ENCODE results near the gene HCFC2.

The HCFC2 gene

GRCh38 chr12:104137001-104137901, 72.9 kb downstream of the HCFC2 start:
- Histone ChIP-seq H3K4me2 (ENCODE audit: insufficient read depth, low read length) (peak overlapping the region; percentile 81), H3K27me3 (ENCODE audit: insufficient read depth, low read length, poor library complexity) (no peaks in the 10 kb centered on the region), H3K27ac (ENCODE audit: low read length) (peak overlapping the region; percentile 82), H3K9me3 (ENCODE audit: insufficient read depth, low read length, severe bottlenecking) (no peaks in the 10 kb centered on the region), H3K4me3 (ENCODE audit: low read depth in 1 of 2, low read length in 2 of 2) (peak overlapping the region; percentile 62 to 65; a peak in 3 of 4 replicates), H3K36me3 (ENCODE audit: insufficient read depth, low read length) (peaks cover 33% of the 10 kb centered on the region), H3K79me2 (ENCODE audit: insufficient read depth, low read length) (peaks cover 55% of the 10 kb centered on the region), H3K9ac (ENCODE audit: low read depth, low read length) (peak overlapping the region; percentile 79), H2AFZ (ENCODE audit: low read depth, low read length) (peak overlapping the region; percentile 62), H3K4me1 (ENCODE audit: insufficient read depth, low read length) (peaks cover 48% of the 10 kb centered on the region), H4K20me1 (ENCODE audit: insufficient read depth, low read length) (no peaks in the 10 kb centered on the region; the same call in 1 of the 2 replicates)
- ATAC-seq (ENCODE audit: insufficient read depth, low read depth) (peak; percentile 36), DNase-seq (peak; percentile 67)
- TF ChIP-seq, protein P1, sequence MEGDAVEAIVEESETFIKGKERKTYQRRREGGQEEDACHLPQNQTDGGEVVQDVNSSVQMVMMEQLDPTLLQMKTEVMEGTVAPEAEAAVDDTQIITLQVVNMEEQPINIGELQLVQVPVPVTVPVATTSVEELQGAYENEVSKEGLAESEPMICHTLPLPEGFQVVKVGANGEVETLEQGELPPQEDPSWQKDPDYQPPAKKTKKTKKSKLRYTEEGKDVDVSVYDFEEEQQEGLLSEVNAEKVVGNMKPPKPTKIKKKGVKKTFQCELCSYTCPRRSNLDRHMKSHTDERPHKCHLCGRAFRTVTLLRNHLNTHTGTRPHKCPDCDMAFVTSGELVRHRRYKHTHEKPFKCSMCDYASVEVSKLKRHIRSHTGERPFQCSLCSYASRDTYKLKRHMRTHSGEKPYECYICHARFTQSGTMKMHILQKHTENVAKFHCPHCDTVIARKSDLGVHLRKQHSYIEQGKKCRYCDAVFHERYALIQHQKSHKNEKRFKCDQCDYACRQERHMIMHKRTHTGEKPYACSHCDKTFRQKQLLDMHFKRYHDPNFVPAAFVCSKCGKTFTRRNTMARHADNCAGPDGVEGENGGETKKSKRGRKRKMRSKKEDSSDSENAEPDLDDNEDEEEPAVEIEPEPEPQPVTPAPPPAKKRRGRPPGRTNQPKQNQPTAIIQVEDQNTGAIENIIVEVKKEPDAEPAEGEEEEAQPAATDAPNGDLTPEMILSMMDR (IDR thresholded peaks at IDR 0.05; ENCODE audit: borderline replicate concordance, extremely low read depth, low read length, poor library complexity, severe bottlenecking): no peak
- TF ChIP-seq EZH2 (IDR thresholded peaks at IDR 0.05; ENCODE audit: borderline replicate concordance, low read depth, low read length, severe bottlenecking): no peak

DNA sequence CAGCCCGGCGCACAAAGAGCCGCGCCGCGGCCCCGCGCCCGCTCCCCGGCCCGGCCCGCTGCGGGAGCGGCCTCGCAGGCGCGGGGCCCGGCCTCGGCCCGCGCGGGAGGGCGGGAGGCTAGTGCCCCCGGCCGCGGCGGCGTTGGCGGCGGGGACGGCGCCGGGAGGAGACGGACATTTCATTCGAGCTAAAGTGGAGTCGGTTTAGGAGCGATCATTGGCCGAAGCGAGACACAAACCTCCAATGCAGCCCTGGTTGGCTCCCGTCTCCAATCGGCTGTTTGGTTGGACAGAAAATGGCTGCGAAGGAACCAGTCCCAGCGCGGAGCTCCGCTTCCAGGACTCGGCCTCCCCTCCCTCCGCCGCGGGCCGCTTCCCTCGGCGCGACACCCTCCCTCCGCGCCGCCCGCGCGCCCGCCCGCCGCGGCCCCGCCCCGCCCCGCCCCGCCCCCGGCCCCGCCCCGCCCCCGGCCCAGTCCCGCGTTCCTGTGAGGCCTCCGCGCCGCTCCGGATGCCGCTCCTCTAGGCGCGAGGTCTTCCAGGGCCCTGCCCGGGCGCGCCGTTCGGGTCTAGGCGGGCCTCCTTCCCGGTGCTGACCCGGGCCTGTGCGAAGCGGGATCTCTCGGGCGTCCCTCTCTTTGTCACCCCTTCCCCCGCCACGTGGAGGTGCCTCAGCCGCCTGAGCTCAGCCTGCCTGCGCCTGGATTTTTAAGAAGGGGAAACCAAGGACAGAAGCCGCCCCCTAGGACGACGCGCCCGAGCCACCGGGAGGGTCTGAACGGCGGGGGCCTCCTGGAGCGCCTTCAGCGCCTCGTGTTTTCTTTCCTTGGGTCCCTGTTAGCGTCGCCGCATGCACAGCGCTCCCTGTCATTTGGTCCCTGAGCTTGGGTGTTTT, 73.8 kb downstream of the HCFC2 start, which contains the start of gene NFYB:
Gene NFYB (minus strand): TSS at position 309 of the 895 bp plus-strand sequence. CDS start 2,757 bp downstream, outside the sequence.
- DNase-seq (peak; percentile 96), ATAC-seq (ENCODE audit: insufficient read depth, low read depth) (peak; percentile 93)
- H3K36me3 ChIP-seq (ENCODE audit: insufficient read depth, low read length): peaks cover 24% of the 10 kb centered on the region
- H3K27me3 ChIP-seq (ENCODE audit: insufficient read depth, low read length, poor library complexity): peaks cover 3% of the 10 kb centered on the region
- peak within 1 kb of the TSS; percentile 98 for H2AFZ ChIP-seq (ENCODE audit: low read depth, low read length)
- no peaks in the 10 kb centered on the region for H4K20me1 ChIP-seq (ENCODE audit: insufficient read depth, low read length)
- H3K4me1 ChIP-seq (ENCODE audit: insufficient read depth, low read length): peaks cover 44% of the 10 kb centered on the region
- peak within 1 kb of the TSS; percentile 89 for H3K27ac ChIP-seq (ENCODE audit: low read length)
- peak within 1 kb of the TSS; percentile 91 for H3K9ac ChIP-seq (ENCODE audit: low read depth, low read length)
- H3K4me2 ChIP-seq (ENCODE audit: insufficient read depth, low read length): peak within 1 kb of the TSS; percentile 89
- H3K79me2 ChIP-seq (ENCODE audit: insufficient read depth, low read length): peaks cover 47% of the 10 kb centered on the region
- peak within 1 kb of the TSS; percentile 62 to 65; a peak in 3 of 4 replicates for H3K4me3 ChIP-seq (ENCODE audit: low read depth in 1 of 2, low read length in 2 of 2)
- TF ChIP-seq EZH2 (IDR thresholded peaks at IDR 0.05; ENCODE audit: borderline replicate concordance, low read depth, low read length, severe bottlenecking): no peak
- TF ChIP-seq, protein P1 (IDR thresholded peaks at IDR 0.05; ENCODE audit: borderline replicate concordance, extremely low read depth, low read length, poor library complexity, severe bottlenecking): peak; percentile 11
- H3K9me3 ChIP-seq (ENCODE audit: insufficient read depth, low read length, severe bottlenecking): no peaks in the 10 kb centered on the region

DNA sequence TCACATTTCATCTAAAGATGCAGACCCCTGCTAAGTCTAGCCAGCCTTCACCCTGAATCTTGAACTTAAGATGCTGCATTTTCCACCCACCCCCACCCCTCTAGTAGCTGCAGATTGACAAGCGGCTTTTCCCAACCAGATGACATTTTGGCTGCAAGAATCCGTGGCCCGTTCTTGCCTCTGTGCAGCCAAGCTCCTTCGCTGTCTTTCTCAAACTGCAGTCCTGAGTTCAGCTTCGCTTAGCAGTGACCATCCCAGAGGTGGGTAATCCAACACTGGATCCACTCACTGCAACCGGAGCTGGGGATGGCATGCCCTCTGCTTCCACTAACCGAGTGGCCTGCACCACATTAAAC, 74.4 kb downstream of the HCFC2 start:
- ATAC-seq (ENCODE audit: insufficient read depth, low read depth) (no peak), DNase-seq (no peak)
- H3K79me2 ChIP-seq (ENCODE audit: insufficient read depth, low read length): peaks cover 41% of the 10 kb centered on the region
- H3K4me2 ChIP-seq (ENCODE audit: insufficient read depth, low read length): peak overlapping the region; percentile 89
- peaks cover 44% of the 10 kb centered on the region for H3K4me1 ChIP-seq (ENCODE audit: insufficient read depth, low read length)
- H3K27me3 ChIP-seq (ENCODE audit: insufficient read depth, low read length, poor library complexity): peaks cover 3% of the 10 kb centered on the region
- H4K20me1 ChIP-seq (ENCODE audit: insufficient read depth, low read length): no peaks in the 10 kb centered on the region
- H3K4me3 ChIP-seq (ENCODE audit: low read depth in 1 of 2, low read length in 2 of 2): peak overlapping the region; percentile 14 to 61; a peak in 3 of 4 replicates
- H3K36me3 ChIP-seq (ENCODE audit: insufficient read depth, low read length): peaks cover 17% of the 10 kb centered on the region
- no peaks in the 10 kb centered on the region for H3K9me3 ChIP-seq (ENCODE audit: insufficient read depth, low read length, severe bottlenecking)
- peak overlapping the region; percentile 89 for H3K27ac ChIP-seq (ENCODE audit: low read length)
- no peak for TF ChIP-seq EZH2 (IDR thresholded peaks at IDR 0.05; ENCODE audit: borderline replicate concordance, low read depth, low read length, severe bottlenecking)
- TF ChIP-seq, protein P1 (IDR thresholded peaks at IDR 0.05; ENCODE audit: borderline replicate concordance, extremely low read depth, low read length, poor library complexity, severe bottlenecking): no peak
- peak overlapping the region; percentile 91 for H3K9ac ChIP-seq (ENCODE audit: low read depth, low read length)
- H2AFZ ChIP-seq (ENCODE audit: low read depth, low read length): peak overlapping the region; percentile 98
